Osteoblast (primary cell): ENCODE measurements around the gene MID1. TPM values are rescaled to one million over a fixed set of nuclear protein-coding genes. Genes with fewer than 3 reads are reported as not detected.

Experiments
- DNase-seq: peaks from one replicate; pipeline ENCODE4 v3.0.0; 2011; ENCODE audit warnings: low spot score, mixed read lengths; ENCODE audit not compliant: insufficient read length; ENCODE audit errors: missing footprints
- H2AFZ ChIP-seq: 2 replicates; pipeline ENCODE4 v1.6.0; 2011; ENCODE audit warnings: mild to moderate bottlenecking, low read length
- H3K27ac ChIP-seq: 2 replicates; pipeline ENCODE4 v1.5.1; 2011; ENCODE audit warnings: mild to moderate bottlenecking, low read depth, low read length, moderate library complexity
- H3K27me3 ChIP-seq: 2 replicates; pipeline ENCODE4 v1.6.0; 2012; ENCODE audit warnings: mild to moderate bottlenecking, control low read depth, inconsistent platforms, low read length, moderate library complexity; ENCODE audit not compliant: insufficient read depth
- H3K36me3 ChIP-seq: 2 replicates; pipeline ENCODE4 v1.5.1; 2011; ENCODE audit warnings: mild to moderate bottlenecking, low read length, control low read depth, moderate library complexity; ENCODE audit not compliant: insufficient read depth
- H3K4me1 ChIP-seq: 2 replicates; pipeline ENCODE4 v1.5.1; 2011; ENCODE audit warnings: mild to moderate bottlenecking, low read length, control low read depth, moderate library complexity; ENCODE audit not compliant: insufficient read depth
- H3K4me2 ChIP-seq: 2 replicates; pipeline ENCODE4 v1.6.0; 2011; ENCODE audit warnings: mild to moderate bottlenecking, low read length; ENCODE audit not compliant: insufficient read depth
- H3K4me3 ChIP-seq: fragments of 200-600 bp; sonication (generic); 3 replicates; pipeline ENCODE4 v1.5.1; 2012; ENCODE audit warnings: mild to moderate bottlenecking, low read length, inconsistent platforms; ENCODE audit not compliant: insufficient read depth
- H3K79me2 ChIP-seq: 2 replicates; pipeline ENCODE4 v1.6.0; 2012; ENCODE audit warnings: mild to moderate bottlenecking, low read length, control low read depth, inconsistent platforms; ENCODE audit not compliant: insufficient read depth
- H3K9me3 ChIP-seq: 2 replicates; pipeline ENCODE4 v1.5.1; 2011; ENCODE audit warnings: low read depth, low read length, control low read depth
- H4K20me1 ChIP-seq: 2 replicates; pipeline ENCODE4 v1.6.0; 2012; ENCODE audit warnings: mild to moderate bottlenecking, low read length, control low read depth; ENCODE audit not compliant: insufficient read depth
- CTCF ChIP-seq: IDR thresholded peaks from 2 replicates; pipeline ENCODE4 v1.5.1; 2011; ENCODE audit warnings: mild to moderate bottlenecking, low read depth, low read length, moderate library complexity; ENCODE audit errors: extremely low read depth
- total RNA-seq: library from RNA; depleted of rRNA; stranded (reverse); fragments of >200 nt; gene quantifications from 2 replicates; pipeline ENCODE4 v1.2.3, GENCODE V29; 2012

MID1 gene
- total RNA-seq, 1 donor: 26.8 TPM

GRCh38 chrX:10486373-10486772, 134.0 kb downstream of the MID1 start:
- peaks cover 14% of the 10 kb centered on the region for H3K36me3 ChIP-seq
- H3K9me3 ChIP-seq: no peaks in the 10 kb centered on the region
- H3K4me3 ChIP-seq: no peak overlapping the region
- H3K4me2 ChIP-seq: no peak overlapping the region
- no peaks in the 10 kb centered on the region for H4K20me1 ChIP-seq
- peaks cover 21% of the 10 kb centered on the region for H3K4me1 ChIP-seq
- H2AFZ ChIP-seq: no peak overlapping the region
- H3K79me2 ChIP-seq: no peaks in the 10 kb centered on the region
- peak overlapping the region; percentile 74 for H3K27ac ChIP-seq
- TF ChIP-seq CTCF: no peak
- H3K27me3 ChIP-seq: no peaks in the 10 kb centered on the region
- DNase-seq: no peak

- DNase-seq: no peak
These were observed 135.1 kb downstream of the MID1 start for GRCh38 chrX:10485326-10485725.

GRCh38 chrX:10484683-10485247, 135.6 kb downstream of the MID1 start:
- Histone ChIP-seq H3K27ac (peak overlapping the region; percentile 36), H3K4me3 (no peak overlapping the region), H3K4me1 (peaks cover 21% of the 10 kb centered on the region), H4K20me1 (no peaks in the 10 kb centered on the region), H3K79me2 (no peaks in the 10 kb centered on the region), H3K4me2 (no peak overlapping the region), H3K9me3 (no peaks in the 10 kb centered on the region), H2AFZ (no peak overlapping the region), H3K27me3 (no peaks in the 10 kb centered on the region), H3K36me3 (peaks cover 16% of the 10 kb centered on the region)
- no peak for DNase-seq
- TF ChIP-seq CTCF: no peak

More at GRCh38 chrX:10485326-10485725, 135.1 kb downstream of the MID1 start:
- Histone ChIP-seq H3K79me2 (no peaks in the 10 kb centered on the region), H3K4me1 (peaks cover 21% of the 10 kb centered on the region), H3K27ac (peak overlapping the region; percentile 74), H3K9me3 (no peaks in the 10 kb centered on the region), H3K27me3 (no peaks in the 10 kb centered on the region), H2AFZ (no peak overlapping the region), H3K4me3 (no peak overlapping the region), H3K36me3 (peaks cover 17% of the 10 kb centered on the region), H4K20me1 (no peaks in the 10 kb centered on the region), H3K4me2 (no peak overlapping the region)
- TF ChIP-seq CTCF: no peak

GRCh38 chrX:10483191-10483831, 137.1 kb downstream of the MID1 start:
- TF ChIP-seq CTCF: no peak
- Histone ChIP-seq H3K9me3 (no peaks in the 10 kb centered on the region), H2AFZ (no peak overlapping the region), H3K4me1 (peaks cover 21% of the 10 kb centered on the region), H3K4me3 (no peak overlapping the region), H3K79me2 (no peaks in the 10 kb centered on the region), H3K27me3 (no peaks in the 10 kb centered on the region), H3K27ac (no peak overlapping the region), H3K36me3 (peaks cover 16% of the 10 kb centered on the region), H3K4me2 (no peak overlapping the region), H4K20me1 (no peaks in the 10 kb centered on the region)
- DNase-seq: no peak
